Measurements from ENCODE around the gene CCL19.

Gene CCL19

DNA sequence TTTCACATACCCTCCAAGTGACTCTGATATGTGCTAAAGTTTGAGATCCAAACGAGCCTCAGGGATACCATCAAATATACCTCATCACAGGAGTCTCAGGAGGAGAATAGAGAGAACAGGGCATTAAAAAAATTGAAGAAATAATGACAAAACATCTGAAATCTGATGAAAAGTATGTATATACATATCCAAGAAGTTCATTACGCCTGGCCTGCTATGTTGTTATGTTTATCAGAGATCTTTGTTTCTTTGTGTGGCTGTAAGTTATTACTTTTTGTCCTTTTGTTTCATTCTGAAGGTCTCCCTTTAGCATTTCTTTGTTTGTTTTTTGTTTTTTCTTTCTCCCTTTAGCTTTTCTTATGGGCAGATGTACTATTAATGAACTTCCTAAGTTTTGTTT is 2.5 kb upstream of the CCL19 start:
- DNase-seq = no peak

DNA sequence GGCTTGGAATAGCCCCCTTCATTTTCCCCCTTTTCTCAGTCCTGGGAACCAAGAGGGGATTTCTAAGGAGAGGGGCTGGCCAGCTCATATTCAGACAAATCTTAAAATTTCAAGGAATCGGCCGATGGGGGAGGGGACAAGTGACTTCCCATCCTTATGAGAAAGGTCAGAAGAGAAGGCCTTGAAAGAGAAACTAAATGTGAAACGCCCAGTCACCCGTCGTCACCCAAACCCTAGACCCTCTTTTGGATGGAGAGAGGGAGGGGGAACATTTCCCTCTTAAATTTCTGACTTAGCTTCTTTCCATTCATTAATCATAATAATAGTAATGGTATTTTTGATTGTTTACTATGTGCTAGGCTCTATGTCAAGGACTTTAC is 850 bp upstream of the CCL19 start:
- no peak for DNase-seq

- no peak for DNase-seq
Measured at GRCh38 chr9:34689512-34689911, 1.6 kb downstream of the CCL19 start.

GRCh38 chr9:34689116-34689470 is 2.0 kb downstream of the CCL19 start:
- DNase-seq = no peak

DNA sequence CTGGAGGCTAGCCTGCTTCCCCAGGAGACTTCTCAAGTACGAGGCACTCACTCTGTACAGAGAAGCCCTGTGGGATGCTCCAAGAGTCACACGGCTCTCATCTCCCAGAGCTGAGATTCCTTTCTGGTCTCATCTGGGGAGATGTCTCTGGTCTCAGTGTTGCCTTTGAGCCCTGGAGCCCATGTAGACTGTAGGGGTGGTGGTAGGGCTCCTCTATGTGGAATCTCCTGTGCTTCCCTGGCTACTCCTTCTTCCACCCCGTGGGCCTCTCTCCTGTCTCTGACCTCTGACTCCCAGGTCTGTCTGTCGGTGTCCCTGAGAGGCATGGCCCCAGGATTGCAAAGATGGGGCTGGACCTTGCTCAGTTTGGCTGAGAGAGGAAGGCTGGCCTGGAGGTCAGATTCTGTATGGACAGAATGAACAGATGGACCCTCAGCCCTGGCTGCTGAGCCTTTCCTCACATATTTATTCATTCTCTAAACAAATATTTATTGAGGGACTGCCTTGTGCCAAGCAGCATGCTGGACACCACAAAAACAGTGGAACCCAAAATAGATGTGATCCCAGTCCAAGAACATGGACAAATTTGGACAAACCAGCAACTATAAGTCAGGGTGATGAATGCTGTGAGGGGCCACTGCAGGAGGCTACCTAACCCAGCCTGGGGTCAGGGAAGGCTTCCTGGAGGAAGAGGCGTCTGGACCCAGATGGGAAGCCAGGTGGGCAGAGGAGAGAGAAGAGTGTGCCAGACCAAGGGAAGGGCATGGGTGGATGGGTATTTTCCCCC is 2.6 kb downstream of the CCL19 start:
- no peak for DNase-seq

- DNase-seq = no peak
Measured at GRCh38 chr9:34687276-34688030, 3.6 kb downstream of the CCL19 start.

- no peak for DNase-seq
Measured at GRCh38 chr9:34686732-34687131, 4.3 kb downstream of the CCL19 start.

- no peak for DNase-seq
Measured at GRCh38 chr9:34686231-34686630, 4.8 kb downstream of the CCL19 start.

GRCh38 chr9:34685591-34685990 is 5.5 kb downstream of the CCL19 start:
- DNase-seq = no peak

GRCh38 chr9:34684816-34685215 is 6.3 kb downstream of the CCL19 start:
- DNase-seq = no peak

DNA sequence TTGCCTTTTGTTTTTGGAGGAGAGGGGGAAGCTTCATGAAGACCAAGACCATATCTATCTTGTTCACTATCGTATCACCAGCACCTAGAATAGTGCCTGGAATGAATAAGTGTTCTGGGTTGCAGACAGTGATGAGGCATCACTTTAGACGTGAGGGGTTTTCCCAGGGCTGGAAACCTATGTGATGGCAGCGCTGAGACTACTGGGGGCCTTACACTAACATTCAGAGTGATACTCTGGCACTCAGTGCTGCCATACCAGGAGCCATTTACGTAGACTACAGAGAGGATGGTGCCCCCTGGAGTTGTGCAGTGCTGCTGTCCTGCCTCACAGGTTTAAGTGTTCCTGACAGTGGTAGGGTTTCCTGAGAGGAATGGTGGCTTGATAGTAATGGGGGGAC is 6.9 kb downstream of the CCL19 start:
- no peak for DNase-seq

GRCh38 chr9:34675869-34676268 is 15.2 kb downstream of the CCL19 start:
- DNase-seq = no peak

DNA sequence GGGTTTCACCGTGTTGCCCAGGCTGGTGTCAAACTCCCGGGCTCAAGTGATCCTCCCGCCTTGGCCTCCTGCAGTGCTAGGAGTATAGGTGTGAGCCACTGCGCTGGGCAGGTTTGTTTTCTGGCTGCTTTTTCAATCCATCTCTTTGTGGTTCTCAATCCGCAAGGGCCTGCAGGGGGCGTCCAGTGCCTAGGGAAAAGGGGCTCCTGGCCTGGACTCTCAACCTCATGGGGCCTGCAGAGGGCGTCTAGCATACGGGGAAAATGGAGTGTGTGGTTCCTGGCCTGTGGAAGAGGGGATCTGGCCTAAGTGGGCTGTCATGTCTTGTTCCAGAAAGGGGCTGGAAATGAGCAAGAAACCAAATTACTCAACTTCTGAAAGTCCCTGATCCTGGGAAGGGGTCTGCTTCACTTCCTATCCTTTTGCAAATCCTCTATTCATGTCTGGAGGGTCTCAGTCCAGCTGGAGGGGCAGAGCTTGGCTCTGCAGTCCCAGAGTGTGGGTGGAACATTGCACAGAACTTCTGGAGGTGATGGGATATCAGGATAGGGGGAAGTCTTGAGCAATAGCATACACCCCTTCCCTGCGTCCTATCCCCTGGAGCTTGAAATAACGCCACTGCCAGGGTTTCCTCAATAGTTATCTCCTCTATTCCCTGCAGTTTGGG is 15.9 kb downstream of the CCL19 start:
- peak; percentile 92 for DNase-seq

- no peak for DNase-seq
Measured at GRCh38 chr9:34674440-34674839, 16.6 kb downstream of the CCL19 start.

DNA sequence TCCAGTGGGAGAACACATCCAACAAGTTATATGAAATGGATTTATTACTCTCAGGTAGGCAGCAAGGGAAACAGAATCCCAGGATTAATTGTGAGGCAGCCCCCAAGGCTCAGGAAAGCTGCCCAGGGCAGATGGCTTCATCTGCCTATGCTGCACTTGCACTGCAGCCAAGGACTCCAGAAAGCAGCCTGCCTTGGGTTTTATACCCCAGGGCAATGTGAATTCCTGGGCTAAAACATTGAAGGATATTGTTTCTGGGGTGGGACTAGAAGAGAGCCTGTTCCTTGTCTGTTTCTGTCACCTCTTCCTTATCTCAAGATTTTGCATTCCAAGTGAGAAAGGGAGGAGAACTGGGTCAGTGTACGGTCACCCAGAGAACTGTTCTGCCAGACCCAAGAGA is 19.8 kb downstream of the CCL19 start:
- DNase-seq = peak; percentile 12

GRCh38 chr9:34669809-34670562 is 21.1 kb downstream of the CCL19 start:
- DNase-seq = no peak

DNA sequence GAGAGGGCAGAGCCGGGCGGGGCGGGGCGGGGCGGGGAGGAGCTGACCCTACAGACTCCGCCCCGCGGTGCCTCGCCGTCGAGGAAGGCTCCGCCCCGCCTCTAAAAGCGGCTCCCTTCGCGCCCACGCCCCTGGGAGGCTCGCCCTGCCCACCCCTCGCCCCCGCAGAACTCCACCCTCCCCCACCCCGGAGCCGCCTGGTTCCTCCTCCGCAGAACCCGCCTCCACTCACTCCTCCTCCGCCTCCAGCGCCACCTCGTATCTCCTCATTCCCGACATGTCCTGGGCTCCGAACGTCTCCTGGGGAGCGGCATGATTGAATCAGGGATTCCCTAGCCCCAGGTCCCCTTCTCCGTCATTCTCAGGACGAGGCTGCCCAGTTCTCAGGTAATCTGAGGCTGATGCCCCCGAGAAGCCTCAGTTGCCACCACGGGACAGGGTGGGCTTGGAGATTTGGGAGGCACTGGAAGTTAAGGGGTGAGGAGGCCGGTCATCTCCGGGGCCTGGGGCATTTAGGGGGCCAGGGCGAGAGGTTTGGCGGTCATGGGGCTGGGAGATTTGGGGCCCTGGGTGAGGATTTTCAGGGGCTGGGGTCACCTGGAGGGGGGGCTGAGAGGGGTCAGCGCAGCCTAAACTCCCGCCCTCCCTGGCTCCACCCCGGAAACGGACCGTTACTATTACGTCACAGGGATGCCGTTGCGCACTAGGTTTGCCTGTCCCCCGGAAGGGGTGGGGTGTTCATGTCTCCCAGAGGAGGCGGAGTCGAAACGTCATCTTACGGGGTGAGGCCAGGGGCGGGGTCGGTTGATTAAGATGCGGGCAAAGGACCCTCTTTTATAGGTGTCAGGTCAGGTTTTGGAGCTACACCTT is 25.5 kb downstream of the CCL19 start:
- DNase-seq = peak; percentile 96

DNA sequence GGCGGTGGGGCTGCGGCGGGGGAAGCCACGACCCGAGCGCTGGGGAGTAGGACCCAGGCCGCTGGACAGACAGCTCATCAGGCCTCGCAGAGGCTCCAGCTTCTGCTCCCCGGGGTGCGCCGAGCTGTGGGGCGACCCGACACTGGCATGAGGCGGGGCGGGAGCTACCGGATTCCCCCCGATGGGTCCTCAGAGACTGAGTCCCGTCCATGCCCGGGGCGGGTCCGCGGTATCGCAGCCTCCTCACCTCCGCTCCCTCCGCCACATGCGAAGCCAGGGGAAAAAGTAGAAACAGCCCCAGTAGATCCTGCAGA is 26.1 kb downstream of the CCL19 start:
- DNase-seq = no peak

GRCh38 chr9:34664281-34665066 is 26.6 kb downstream of the CCL19 start:
- DNase-seq = peak; percentile 86

GRCh38 chr9:34663303-34663605 is 27.8 kb downstream of the CCL19 start:
- no peak for DNase-seq

- peak; percentile 43 for DNase-seq
Measured at GRCh38 chr9:34662526-34663302, 28.4 kb downstream of the CCL19 start, which contains the start of gene CCL27. CCL27 (minus strand) TSS chr9:34662657; CDS start chr9:34662633, 24 bp downstream.
